GM04504 (cell line): ENCODE data around the gene CREG2.
"Not testable (repeated sequence)": the region's sequence is repeated elsewhere in the genome, so short reads cannot be mapped to it uniquely, and the experiment has no call there.

Experiments used
- DNase-seq: peaks from one replicate; pipeline ENCODE4 v3.0.0-alpha.2; 2012; ENCODE audit warnings: low read depth

CREG2 gene

GRCh38 chr2:101372792-101373191 lies 14.5 kb downstream of the CREG2 start:
- DNase-seq, result no peak

DNA sequence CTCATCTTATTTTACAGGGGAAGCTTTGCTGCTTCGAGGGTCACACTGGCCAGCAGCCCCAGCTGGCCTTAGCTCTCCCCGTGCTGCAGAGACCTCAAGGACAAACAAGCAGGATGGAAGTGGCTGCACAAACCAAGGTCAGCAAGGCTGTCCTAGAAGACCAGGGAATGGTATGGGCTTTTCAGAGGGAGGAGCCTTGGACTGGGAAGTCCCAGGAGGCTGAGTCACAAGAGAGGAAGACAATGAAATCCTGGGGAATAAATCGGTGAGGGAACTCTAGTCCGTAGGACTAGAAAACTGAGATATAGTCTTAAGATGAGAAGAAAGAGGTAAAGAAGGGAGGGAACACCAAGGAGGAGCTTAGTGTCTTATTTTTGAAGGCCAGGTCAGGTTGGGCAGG lies 15.7 kb downstream of the CREG2 start:
- DNase-seq, result no peak

DNA sequence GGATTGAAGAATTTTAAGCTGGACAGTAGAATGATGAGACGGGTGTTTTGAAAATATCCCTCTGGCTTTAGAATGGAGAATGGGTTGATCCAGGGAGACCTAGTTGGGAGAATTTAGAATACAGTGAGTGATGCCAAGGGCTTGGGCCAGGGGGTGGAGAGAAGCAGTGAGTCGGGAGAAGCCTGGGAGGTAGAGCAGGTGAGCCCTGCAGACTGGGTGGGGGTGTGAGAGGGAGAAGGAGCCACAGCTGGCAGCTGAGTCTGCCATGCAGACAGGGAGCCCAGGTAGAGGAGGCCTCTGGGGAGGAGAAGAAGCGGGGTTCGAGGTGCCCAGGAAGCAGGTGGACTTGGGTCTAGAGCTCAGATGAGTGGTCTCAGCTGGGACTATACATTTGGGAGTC lies 18.2 kb downstream of the CREG2 start:
- DNase-seq, result no peak

DNA sequence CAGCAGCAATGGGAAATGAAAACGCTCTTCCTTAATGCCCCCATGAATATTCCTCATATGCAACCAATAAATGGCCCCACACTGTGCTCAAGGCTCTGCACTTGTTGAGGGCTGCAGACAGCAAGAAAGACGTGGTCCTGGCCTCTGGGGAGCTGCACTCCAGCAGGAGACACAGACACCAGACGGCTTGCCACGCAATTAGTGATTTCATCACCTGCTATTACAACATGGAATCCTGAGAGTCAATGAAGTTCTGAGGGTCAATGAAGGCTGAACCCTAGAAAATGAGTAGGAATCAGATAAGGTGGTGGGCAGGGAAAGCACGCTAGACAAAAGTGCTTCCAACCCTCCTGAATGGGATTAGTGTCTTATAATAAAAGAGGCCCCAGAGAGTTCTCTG lies 18.9 kb downstream of the CREG2 start:
- no peak for DNase-seq

DNA sequence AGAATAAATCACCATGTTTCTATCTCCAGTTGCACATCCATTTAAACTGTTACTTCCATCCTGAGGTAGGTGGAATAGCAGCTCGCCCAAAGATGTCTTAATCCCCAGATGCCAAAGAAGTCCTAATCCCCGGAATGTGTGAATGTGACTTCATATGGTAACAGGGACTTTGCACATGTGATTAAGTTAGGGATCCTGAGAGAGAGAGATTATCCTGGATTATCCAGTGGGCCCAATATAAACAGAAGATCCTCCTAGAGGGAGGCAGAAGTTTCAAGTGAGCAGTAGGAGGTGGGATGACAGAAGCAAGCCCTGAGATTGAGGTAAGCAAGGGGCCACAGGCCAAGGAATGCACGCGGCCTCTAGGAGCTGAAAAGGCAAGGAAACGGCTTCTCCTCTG lies 19.8 kb downstream of the CREG2 start:
- no peak for DNase-seq

DNA sequence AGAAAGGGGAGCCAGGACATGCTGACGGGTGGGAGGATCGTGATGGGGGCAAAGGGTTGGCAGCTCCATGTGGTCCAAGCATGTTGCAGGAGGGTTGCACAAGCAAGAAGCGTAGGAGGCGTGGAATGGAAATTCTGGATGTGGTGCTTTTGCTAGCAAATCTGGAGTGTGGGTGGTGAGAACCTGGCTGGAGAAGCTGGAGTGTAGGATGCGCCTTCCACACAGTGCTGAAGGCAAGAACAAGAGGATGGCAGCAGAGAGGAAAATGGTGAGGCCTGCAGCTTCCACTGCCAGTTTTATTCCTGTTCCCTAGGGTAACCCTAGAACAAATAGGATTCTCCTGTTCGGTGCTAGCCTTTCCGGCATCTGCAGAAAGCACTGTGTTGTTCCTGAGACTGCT lies 22.4 kb downstream of the CREG2 start:
- DNase-seq, result no peak

- no peak for DNase-seq
Observed at GRCh38 chr2:101362777-101363176, 24.5 kb downstream of the CREG2 start.

DNA sequence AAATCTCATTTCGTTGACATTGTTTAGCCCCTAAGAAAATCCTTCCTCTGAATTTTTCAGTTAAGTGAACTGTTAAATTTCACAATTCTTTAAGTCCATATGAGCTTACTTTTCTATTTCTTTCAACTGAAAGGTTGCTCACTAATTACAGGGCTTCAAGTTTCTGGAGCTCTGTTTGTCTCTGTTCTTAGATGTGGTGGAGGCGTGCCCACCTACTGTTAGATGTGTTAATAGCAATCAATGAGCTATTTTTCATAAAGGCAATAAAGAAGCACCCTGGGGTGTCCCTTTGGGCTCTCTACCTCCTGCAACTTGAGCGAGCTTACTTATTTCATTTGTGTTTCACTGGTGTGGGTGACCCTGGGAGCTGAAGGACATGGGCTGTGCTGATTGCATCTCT lies 25.0 kb downstream of the CREG2 start:
- no peak for DNase-seq

GRCh38 chr2:101361522-101361921 lies 25.8 kb downstream of the CREG2 start:
- DNase-seq, result no peak

DNA sequence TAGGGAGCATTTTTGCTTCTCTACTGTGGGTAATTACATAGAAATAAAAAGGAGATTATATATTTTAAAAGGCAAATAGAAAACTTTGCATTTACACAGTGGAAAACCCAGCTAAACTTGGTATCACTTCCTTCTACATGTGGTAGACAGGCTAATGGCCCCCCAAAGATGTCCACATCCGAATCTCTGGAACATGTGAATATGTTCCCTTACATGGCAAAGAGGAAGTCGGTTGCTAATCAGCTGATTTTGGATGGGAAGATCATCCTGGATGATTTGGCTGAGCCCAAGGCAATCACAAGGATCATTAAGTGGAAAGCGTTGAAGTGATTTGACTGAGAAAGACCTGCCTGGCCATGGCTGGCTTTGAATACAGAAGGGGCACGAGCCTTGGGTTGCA lies 26.2 kb downstream of the CREG2 start:
- no peak for DNase-seq

DNA sequence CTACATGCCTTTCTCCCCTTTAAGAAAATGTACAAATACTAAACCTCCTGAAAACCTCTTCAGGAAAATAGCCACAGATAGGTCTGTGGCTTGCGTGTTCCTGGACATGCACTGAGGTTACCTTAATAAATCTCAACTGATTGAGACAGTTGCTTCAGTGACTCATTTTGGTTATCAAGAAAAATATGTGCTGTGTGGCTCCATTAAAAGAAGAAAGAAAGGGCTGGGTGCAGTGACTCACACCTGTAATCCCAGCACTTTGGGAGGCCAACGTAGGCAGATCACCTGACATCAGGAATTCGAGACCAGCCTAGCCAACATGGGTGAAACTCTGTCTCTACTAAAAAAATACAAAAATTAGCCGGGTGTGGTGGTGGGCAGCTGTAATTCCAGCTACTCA lies 27.1 kb downstream of the CREG2 start:
- no peak for DNase-seq

DNA sequence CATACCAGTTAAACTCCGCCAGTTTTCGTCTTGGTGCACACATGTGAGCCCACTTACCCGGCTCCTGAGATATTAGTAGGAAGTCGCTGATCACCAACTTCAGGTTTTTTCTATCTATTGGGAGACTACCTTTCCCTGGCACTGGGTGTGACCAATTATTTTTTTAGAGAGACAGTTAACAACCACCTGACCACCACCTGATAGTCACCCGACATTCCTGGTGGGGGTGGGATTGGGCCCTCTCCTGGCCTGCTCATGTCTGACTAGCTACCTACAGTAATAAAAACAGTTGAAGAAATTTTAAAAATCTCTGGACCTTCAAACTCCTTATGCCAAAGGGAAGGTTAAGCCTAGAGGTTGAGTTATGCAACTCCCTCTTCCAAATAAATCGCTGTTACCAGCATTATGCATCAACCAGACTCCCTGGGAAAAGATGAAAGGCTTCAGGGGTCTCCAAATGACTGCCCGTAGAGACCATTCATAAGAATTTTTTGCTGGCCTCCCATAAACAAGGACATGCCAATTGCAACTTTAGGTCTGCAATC lies 27.8 kb downstream of the CREG2 start:
- no peak for DNase-seq

DNA sequence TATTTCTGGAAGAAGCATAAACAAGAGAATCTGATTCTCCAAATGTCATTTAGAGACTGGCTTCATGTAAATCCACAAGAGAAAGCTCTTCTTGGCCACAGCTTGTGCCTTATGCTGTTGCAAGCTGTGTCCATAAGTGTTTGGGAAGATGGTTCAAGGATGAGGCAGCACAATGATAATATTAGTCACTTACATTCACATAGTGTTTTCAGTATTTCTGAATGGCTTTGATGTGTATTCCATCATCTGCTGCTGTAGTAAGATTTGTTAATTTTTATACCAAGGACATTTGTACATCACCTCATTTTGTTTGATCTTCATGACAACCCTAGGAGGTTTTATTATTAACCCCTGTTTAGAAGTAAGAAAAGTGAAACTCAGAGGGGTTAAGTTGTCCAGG lies 29.9 kb downstream of the CREG2 start:
- no peak for DNase-seq

DNA sequence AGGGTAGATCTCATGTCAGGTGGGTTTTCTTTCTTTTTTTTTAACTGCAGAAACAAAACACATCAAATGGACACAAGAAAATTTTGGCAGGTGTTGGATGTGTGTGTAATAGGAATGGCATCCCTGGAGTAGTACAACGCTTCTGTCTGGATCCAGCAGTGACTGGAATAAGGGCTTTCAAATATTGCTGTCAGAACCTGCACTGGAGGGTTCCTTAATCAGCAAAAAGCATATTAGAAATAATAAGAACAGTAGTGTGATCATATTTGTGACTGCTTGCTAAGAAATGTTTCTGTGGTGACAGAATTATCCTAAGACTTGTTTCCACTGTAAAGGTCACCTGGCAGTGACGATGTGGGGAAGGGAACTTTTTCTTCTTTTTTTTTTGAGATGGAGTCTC lies 30.8 kb downstream of the CREG2 start:
- no peak for DNase-seq

DNA sequence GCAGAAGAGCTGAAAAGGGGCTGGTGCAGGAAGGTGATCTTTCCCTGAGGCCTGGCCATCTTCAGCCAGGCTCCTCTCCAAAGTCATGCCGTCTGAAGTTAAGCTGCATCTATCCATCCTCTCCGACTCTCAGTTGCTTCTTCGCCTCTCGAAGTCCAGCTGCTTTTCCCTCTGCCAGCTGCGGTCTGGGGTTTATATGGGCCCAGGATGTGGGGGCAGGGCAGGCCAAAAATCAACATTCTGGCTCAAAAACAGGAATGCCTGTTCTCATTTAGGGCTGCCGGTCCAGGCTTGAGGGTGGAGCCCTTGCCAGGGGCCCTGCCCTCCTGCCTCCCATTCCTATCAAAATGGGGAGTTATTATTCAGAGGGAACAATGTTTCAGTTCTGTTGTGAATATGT lies 31.2 kb downstream of the CREG2 start:
- no peak for DNase-seq

GRCh38 chr2:101355401-101356054 lies 31.8 kb downstream of the CREG2 start:
- no peak for DNase-seq

- no peak for DNase-seq
Observed at GRCh38 chr2:101354420-101355311, 32.6 kb downstream of the CREG2 start.

GRCh38 chr2:101352631-101353030 lies 34.7 kb downstream of the CREG2 start:
- not testable (repeated sequence) for DNase-seq

DNA sequence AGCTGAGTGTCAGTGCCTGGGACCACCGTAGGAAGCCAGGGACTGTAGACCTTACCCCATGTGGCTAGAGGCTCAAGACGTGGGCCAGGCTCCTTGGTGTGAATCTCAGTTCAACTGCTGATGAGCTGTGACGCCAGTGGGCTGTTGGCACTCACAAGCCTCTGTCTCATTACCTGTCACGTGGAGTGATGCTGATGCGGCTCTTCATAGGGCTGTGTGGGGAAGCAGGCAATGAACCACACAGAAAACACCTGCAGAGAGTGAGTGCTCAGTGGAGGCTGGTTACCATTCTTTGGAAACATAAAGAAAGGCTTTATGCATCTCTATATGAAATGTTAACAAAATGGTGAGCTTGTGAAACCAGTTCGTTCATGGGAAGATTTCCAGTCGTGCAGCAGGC lies 36.1 kb downstream of the CREG2 start:
- DNase-seq, result no peak

DNA sequence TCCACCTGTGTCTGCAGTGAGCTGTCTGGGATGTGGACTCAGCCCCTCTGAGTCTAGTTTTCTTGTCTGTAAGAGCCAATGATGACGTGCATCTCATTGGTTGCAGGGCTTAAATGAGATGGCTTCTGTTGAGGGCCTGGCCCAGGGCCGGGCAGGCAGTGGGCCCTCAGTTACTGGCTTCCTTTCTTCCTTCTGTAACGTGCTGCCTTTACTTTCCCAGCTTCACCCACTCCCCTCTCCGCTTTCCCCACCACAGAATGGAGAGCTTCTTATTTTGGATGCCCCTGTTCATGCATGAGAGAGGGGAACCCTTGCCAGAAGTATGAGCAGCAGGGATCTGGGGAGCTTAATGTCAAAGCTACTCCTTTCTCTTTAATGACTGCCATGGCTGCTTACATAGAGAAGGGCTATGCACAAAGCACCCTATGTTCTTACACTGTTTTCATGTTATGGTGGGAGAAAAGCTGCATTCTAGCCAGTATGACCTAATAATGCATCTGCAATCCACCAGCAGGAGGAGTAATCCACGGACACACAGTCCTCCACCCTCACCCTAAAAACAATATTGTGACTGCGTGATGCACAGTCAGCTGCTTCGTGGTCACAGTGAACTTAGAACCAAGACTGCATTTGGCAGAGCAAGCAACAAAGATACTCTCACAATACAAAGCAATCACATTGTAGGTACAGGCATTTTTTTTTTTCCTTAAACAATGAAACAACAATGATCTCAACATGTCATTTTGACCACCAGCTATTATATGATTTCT lies 37.2 kb downstream of the CREG2 start:
- no peak for DNase-seq

- DNase-seq, result no peak
Observed at GRCh38 chr2:101348883-101349282, 38.4 kb downstream of the CREG2 start.

- DNase-seq, result no peak
Observed at GRCh38 chr2:101346909-101347308, 40.4 kb downstream of the CREG2 start.

GRCh38 chr2:101344137-101344536 lies 43.2 kb downstream of the CREG2 start:
- DNase-seq, result no peak
